Brain microvascular endothelial cell (primary cell): ENCODE measurements around the gene TRAP1.
A peak's percentile ranks its signal among the peaks of the same experiment; 100 is the strongest.

Experiments
- DNase-seq: peaks from one replicate; pipeline ENCODE4 v3.0.0-alpha.2; 2020
- H3K27ac ChIP-seq: fragments of 250-450 bp; sonication (Bioruptor Pico); 2 replicates; pipeline ENCODE4 v1.5.1; 2020; ENCODE audit warnings: mild to moderate bottlenecking, moderate library complexity
- H3K27me3 ChIP-seq: fragments of 250-450 bp; sonication (Bioruptor Pico); replicated peaks from 2 replicates; pipeline ENCODE4 v1.5.1; 2020; ENCODE audit warnings: mild to moderate bottlenecking
- H3K36me3 ChIP-seq: fragments of 250-450 bp; sonication (Bioruptor Pico); replicated peaks from 2 replicates; pipeline ENCODE4 v1.5.1; 2020; ENCODE audit warnings: mild to moderate bottlenecking
- H3K4me3 ChIP-seq: 2 replicates; pipeline ENCODE4 v1.5.1; 2011; ENCODE audit warnings: low read depth, mild to moderate bottlenecking, control low read depth, low read length, moderate library complexity
- in situ Hi-C: cut with HindIII; loops from 2 replicates; pipeline ENCODE4 v1.10.0; 2017; ENCODE audit warnings: low sequenced_read_pairs, low pct_ligation_motif_present
- TF ChIP-seq, protein P1 (sequence below): IDR thresholded peaks from 2 replicates; pipeline ENCODE4 v1.5.1; 2011; ENCODE audit warnings: low read depth, mild to moderate bottlenecking, moderate library complexity, low read length, control low read depth, inconsistent platforms; ENCODE audit errors: missing control alignments

The TRAP1 gene

DNA sequence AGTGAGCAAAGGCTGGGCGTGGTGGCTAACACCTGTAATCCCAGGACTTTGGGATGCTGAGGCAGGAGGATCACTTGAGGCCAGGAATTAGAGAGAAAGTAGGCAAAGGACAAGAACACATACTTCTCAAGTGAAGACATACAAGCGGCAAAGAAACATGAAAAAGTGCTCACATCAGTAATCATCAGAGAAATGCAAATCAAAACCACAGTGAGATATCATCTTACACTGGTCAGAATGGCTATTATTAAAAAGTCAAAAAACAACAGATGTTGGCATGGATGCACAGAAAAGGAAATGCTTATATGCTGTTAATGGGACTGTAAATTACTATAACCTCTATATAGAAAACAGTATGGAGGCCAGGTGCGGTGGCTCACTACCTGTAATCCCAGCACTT, 93.7 kb downstream of the TRAP1 start:
- in situ Hi-C loops: no loop called here
- DNase-seq: no peak
- Histone ChIP-seq H3K36me3 (no peaks in the 10 kb centered on the region), H3K27me3 (no peaks in the 10 kb centered on the region), H3K27ac (no peak overlapping the region), H3K4me3 (no peak overlapping the region)
- TF ChIP-seq, protein P1, sequence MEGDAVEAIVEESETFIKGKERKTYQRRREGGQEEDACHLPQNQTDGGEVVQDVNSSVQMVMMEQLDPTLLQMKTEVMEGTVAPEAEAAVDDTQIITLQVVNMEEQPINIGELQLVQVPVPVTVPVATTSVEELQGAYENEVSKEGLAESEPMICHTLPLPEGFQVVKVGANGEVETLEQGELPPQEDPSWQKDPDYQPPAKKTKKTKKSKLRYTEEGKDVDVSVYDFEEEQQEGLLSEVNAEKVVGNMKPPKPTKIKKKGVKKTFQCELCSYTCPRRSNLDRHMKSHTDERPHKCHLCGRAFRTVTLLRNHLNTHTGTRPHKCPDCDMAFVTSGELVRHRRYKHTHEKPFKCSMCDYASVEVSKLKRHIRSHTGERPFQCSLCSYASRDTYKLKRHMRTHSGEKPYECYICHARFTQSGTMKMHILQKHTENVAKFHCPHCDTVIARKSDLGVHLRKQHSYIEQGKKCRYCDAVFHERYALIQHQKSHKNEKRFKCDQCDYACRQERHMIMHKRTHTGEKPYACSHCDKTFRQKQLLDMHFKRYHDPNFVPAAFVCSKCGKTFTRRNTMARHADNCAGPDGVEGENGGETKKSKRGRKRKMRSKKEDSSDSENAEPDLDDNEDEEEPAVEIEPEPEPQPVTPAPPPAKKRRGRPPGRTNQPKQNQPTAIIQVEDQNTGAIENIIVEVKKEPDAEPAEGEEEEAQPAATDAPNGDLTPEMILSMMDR: no peak

DNA sequence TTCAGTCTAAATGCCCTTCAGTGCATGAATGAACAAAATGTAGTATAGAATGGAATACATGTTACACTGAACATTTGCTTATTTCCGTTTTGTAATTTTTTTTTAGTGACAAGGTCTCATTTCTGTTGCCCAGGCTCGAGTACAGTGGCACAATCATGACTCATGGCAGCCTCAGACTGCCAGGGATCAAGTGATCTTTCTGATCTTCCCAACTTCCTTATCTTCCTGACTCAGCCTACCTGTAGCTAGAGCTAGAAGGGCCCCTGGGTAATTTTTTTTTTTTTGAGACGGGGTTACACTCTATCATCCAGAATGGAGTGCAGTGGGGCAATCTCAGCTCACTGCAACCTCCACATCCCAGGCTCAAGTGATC, 98.6 kb downstream of the TRAP1 start:
- Histone ChIP-seq H3K27ac (no peak overlapping the region), H3K4me3 (no peak overlapping the region), H3K27me3 (no peaks in the 10 kb centered on the region), H3K36me3 (no peaks in the 10 kb centered on the region)
- DNase-seq: no peak
- in situ Hi-C loops: no loop called here
- TF ChIP-seq, protein P1: no peak

- Histone ChIP-seq H3K36me3 (no peaks in the 10 kb centered on the region), H3K4me3 (peak overlapping the region; percentile 96), H3K27ac (no peak overlapping the region), H3K27me3 (no peaks in the 10 kb centered on the region)
- TF ChIP-seq, protein P1: no peak
- no peak for DNase-seq
- in situ Hi-C loops: no loop called here
Measured at GRCh38 chr16:3612510-3613466, 104.5 kb downstream of the TRAP1 start.

DNA sequence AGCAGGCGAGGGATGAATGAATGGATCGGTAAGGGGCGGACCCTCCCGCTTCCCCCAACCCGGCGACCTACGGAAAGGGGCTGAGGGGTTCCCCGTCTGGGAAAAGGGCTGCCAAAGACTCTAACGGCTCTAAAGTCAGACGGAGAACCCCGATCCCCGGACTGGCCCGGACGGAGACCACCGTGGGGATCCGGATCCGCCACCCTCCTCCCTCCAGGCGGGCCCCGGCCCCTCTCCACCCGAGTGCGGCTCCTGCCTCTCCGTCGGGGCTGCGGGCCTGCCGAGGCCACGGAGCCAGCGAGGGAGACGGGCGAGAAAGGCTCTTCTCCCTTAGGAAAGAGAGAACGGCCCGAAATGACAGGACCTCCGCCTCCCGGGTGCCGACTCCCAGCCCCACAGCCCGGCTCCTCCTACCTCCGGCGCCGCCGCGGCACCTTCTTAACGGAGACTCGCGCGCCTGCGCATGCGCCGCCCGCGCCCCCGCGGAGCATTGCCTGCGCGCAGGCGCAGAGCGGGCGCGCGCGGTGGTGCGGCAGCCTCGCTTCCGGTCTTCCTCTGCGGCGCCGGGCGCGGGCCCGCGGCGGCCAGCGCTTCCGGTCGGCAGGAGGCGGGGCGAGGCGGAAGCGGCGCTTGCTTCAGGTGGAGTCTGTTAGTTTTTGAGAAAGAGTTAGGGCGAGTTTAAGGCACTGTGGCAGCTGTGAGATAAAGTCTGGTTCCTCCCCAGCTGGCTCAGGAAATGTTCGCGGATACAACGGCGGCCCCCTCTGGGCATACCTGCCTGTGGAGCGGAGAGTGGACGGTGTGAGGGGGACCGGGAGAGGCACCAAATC, 106.0 kb downstream of the TRAP1 start, which contains the start of gene SLX4:
SLX4 (minus strand) TSS at position 461 of the 830 bp plus-strand sequence. CDS start 2,642 bp downstream, outside the sequence.
- in situ Hi-C loops: no loop called here
- Histone ChIP-seq H3K27me3 (no peaks in the 10 kb centered on the region), H3K36me3 (no peaks in the 10 kb centered on the region), H3K27ac (no peak within 1 kb of the TSS), H3K4me3 (peak within 1 kb of the TSS; percentile 96)
- peak; percentile 68 for DNase-seq
- TF ChIP-seq, protein P1: no peak

GRCh38 chr16:3610698-3611145, 106.6 kb downstream of the TRAP1 start:
- peak overlapping the region; percentile 88 for H3K4me3 ChIP-seq
- in situ Hi-C loops: no loop called here
- DNase-seq: no peak

More at GRCh38 chr16:3610698-3611145, 106.6 kb downstream of the TRAP1 start:
- no peaks in the 10 kb centered on the region for H3K36me3 ChIP-seq
- H3K27me3 ChIP-seq: no peaks in the 10 kb centered on the region
- H3K27ac ChIP-seq: no peak overlapping the region
- TF ChIP-seq, protein P1: no peak
